Endothelial cell (in vitro differentiated cells): ENCODE data around the gene CARD6. TPM values are rescaled to one million over a fixed set of nuclear protein-coding genes. Genes with fewer than 3 reads are reported as not detected.

Experiments
- DNase-seq: peaks from one replicate; pipeline ENCODE4 v3.0.0; 2021; ENCODE audit warnings: low spot score
- H3K27ac Mint-ChIP-seq: one replicate; pipeline ENCODE4 v1.8.0; 2021; ENCODE audit warnings: mixed read lengths, inconsistent platforms; ENCODE audit not compliant: unreplicated experiment
- H3K27me3 Mint-ChIP-seq: one replicate; pipeline ENCODE4 v1.8.0; 2021; ENCODE audit warnings: mild to moderate bottlenecking, moderate library complexity, mixed read lengths, inconsistent platforms; ENCODE audit not compliant: unreplicated experiment
- H3K36me3 Mint-ChIP-seq: one replicate; pipeline ENCODE4 v1.8.0; 2021; ENCODE audit warnings: mild to moderate bottlenecking, low read depth, mixed read lengths, inconsistent platforms; ENCODE audit not compliant: unreplicated experiment
- H3K4me1 Mint-ChIP-seq: one replicate; pipeline ENCODE4 v1.8.0; 2021; ENCODE audit warnings: mild to moderate bottlenecking, mixed read lengths, inconsistent platforms; ENCODE audit not compliant: unreplicated experiment
- H3K4me3 Mint-ChIP-seq: one replicate; pipeline ENCODE4 v1.8.0; 2021; ENCODE audit warnings: mild to moderate bottlenecking, mixed read lengths, inconsistent platforms; ENCODE audit not compliant: unreplicated experiment
- H3K9me3 Mint-ChIP-seq: one replicate; pipeline ENCODE4 v1.8.0; 2021; ENCODE audit warnings: mixed read lengths, inconsistent platforms; ENCODE audit not compliant: unreplicated experiment
- total RNA-seq: library from RNA; stranded (reverse); fragmentation: NEBNext Ultra II Directional; extraction: Animal tissue kit (Norgen Biotek cat#: 25700); gene quantifications from one replicate; pipeline ENCODE4 v1.2.1, GENCODE V29; 2021; ENCODE audit not compliant: unreplicated experiment
- TF ChIP-seq, protein P1 (sequence below): fragments of 200-600 bp; sonication (generic); IDR thresholded peaks from one replicate; pipeline ENCODE4 v1.5.0; 2021; ENCODE audit warnings: antibody characterized with exemption; ENCODE audit not compliant: unreplicated experiment

CARD6 gene
- total RNA-seq, 1 donor from 2014 or later: 3.7 TPM

DNA sequence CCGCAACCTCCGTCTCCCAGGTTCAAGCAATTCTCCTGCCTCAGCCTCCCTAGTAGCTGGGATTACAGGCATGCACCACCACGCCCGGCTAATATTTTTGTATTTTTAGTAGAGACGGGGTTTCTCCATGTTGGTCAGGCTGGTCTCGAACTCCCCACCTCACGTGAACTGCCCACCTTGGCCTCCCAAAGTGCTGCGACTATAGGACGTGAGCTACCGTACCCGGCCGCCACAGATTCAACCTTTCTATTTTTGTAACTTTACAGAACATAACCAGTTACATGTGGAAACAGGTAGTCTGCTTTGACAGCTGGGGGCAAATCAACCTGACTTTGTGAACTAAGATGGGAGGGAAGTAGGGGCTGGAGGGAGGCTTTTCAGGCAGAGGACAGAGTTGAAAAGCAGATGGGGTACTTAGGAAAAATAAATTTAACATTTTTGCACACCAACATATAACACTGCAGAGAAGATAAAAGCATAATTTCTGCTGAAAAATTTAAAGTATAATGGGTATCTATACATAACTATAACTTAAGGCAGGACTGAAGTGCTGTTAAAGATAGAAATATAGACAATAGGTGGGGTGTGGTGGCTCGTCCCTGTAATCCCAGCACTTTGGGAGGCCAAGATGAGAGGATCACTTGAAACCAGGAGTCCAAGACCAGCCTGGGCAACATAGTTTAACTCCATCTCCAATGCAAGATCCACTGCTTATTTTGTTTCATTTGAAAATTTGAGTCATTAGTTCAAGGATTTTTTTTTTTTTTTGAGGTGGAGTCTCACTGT is 11.2 kb upstream of the CARD6 start:
- DNase-seq: no peak
- peak overlapping the region; percentile 46 for H3K27ac Mint-ChIP-seq
- H3K4me1 Mint-ChIP-seq: peaks cover 35% of the 10 kb centered on the region
- peaks cover 7% of the 10 kb centered on the region for H3K27me3 Mint-ChIP-seq
- H3K9me3 Mint-ChIP-seq: no peaks in the 10 kb centered on the region
- H3K36me3 Mint-ChIP-seq: peaks cover 69% of the 10 kb centered on the region
- TF ChIP-seq, protein P1, sequence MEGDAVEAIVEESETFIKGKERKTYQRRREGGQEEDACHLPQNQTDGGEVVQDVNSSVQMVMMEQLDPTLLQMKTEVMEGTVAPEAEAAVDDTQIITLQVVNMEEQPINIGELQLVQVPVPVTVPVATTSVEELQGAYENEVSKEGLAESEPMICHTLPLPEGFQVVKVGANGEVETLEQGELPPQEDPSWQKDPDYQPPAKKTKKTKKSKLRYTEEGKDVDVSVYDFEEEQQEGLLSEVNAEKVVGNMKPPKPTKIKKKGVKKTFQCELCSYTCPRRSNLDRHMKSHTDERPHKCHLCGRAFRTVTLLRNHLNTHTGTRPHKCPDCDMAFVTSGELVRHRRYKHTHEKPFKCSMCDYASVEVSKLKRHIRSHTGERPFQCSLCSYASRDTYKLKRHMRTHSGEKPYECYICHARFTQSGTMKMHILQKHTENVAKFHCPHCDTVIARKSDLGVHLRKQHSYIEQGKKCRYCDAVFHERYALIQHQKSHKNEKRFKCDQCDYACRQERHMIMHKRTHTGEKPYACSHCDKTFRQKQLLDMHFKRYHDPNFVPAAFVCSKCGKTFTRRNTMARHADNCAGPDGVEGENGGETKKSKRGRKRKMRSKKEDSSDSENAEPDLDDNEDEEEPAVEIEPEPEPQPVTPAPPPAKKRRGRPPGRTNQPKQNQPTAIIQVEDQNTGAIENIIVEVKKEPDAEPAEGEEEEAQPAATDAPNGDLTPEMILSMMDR: no peak
- peak overlapping the region; percentile 29 for H3K4me3 Mint-ChIP-seq

DNA sequence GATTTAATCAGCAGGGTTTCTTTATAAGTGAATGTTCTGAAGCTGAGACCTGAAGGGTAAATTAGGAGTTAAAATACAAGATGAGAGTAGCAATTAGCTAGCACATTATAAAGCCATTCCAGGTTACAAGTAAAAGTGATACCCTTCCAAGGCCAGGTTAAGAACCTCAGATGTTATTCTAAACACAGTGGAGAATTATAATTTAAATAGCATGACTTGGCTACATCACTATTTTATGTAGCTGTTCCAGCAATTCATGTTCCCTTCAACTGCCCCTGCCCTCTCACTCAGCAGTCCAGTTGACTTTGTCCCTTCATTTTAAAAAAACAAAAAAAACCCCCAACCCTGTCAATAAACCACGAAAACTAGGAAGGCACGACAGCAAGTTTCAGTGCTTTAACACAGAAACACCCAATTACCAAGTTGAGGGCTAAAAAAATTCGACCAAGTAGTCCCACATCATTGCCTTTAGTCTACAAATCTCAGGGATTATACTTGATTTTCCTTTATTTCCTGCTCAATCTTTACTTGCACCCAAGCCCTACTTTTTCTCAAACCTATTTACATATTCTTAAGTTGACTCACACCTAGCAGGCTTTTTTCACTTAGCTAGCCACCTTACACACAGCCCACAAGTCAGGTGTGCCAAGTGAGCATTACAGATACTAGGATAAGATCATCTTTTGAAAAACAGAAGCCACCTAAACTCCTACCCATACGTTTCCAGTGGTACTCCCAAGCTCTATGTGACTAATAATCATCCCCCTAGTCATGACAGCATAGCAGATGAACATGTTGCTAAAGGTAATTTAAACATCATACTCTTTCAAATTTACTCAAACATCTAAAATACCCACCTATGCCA is 9.6 kb upstream of the CARD6 start:
- no peak for DNase-seq
- Mint-ChIP-seq H3K9me3 (no peaks in the 10 kb centered on the region), H3K27ac (peak overlapping the region; percentile 57), H3K27me3 (peaks cover 16% of the 10 kb centered on the region), H3K36me3 (peaks cover 69% of the 10 kb centered on the region), H3K4me3 (peak overlapping the region; percentile 80), H3K4me1 (peaks cover 43% of the 10 kb centered on the region)
- TF ChIP-seq, protein P1: no peak

DNA sequence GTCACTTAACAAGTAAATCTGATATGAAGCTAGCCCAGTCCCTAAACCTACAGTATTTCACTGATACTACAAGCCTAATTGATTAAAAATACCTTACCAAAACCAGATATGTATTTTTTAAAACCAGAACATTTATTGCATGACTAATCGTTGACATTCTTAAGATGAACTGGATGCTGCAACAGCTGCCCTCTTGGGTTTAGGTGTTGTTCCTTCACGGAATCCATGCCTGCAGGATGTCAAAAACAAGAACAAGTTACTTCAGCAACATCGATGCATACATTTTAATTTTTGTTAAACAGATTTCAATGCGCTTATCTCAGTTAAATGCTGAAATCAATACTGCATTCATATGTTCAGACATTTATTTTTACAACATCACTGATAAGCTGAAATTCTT is 8.8 kb upstream of the CARD6 start:
- Mint-ChIP-seq H3K4me3 (peak overlapping the region; percentile 99), H3K27me3 (peaks cover 16% of the 10 kb centered on the region), H3K4me1 (peaks cover 47% of the 10 kb centered on the region), H3K36me3 (peaks cover 66% of the 10 kb centered on the region), H3K9me3 (no peaks in the 10 kb centered on the region), H3K27ac (peak overlapping the region; percentile 95)
- TF ChIP-seq, protein P1: no peak
- no peak for DNase-seq

DNA sequence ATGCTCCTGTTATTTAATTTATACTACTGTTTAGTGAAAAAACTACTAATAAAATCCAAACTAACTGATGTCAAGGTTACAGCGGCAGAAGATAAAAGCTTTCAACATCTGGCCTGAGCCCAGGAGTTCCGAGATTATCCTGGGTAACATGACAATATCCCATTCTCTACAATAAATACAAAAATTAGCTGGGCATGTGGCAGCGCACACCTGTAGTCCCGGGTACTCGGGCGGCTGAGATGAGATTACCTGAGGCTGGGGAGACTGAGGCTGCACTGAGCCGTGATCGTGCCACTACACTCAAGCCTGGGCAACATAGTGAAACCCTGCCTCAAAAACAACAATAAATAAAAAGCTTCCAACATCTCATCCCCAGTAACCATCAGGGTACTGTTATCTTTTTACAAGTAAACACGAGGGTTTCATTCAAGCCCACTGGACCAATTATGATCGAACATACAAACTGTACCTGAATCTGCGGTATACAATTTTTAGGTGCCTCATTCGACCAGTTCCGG is 7.4 kb upstream of the CARD6 start:
- TF ChIP-seq, protein P1: no peak
- no peaks in the 10 kb centered on the region for H3K9me3 Mint-ChIP-seq
- peaks cover 16% of the 10 kb centered on the region for H3K27me3 Mint-ChIP-seq
- H3K36me3 Mint-ChIP-seq: peaks cover 52% of the 10 kb centered on the region
- H3K4me3 Mint-ChIP-seq: peak overlapping the region; percentile 99
- peak overlapping the region; percentile 95 for H3K27ac Mint-ChIP-seq
- H3K4me1 Mint-ChIP-seq: peaks cover 44% of the 10 kb centered on the region
- no peak for DNase-seq
